ENCODE results near the gene ZNF26.
A peak's percentile ranks its signal among the peaks of the same experiment; 100 is the strongest.

The ZNF26 gene

DNA sequence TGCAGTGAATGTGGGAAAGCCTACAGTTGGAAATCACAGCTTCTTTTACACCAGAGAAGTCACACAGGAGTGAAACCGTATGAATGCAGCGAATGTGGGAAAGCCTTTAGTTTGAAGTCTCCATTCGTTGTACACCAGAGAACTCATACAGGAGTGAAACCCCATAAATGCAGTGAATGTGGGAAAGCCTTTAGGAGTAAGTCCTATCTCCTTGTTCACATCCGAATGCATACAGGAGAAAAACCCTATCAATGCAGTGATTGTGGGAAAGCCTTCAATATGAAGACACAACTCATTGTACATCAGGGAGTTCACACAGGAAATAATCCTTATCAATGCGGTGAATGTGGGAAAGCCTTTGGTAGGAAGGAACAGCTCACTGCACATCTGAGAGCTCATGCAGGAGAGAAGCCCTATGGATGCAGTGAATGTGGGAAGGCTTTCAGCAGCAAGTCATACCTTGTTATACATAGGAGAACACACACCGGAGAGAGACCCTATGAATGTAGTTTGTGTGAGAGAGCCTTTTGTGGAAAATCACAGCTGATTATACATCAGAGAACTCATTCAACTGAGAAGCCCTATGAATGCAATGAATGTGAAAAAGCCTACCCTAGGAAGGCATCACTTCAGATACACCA lies 24.6 kb downstream of the ZNF26 start (continued):
- TF ChIP-seq, protein P1, sequence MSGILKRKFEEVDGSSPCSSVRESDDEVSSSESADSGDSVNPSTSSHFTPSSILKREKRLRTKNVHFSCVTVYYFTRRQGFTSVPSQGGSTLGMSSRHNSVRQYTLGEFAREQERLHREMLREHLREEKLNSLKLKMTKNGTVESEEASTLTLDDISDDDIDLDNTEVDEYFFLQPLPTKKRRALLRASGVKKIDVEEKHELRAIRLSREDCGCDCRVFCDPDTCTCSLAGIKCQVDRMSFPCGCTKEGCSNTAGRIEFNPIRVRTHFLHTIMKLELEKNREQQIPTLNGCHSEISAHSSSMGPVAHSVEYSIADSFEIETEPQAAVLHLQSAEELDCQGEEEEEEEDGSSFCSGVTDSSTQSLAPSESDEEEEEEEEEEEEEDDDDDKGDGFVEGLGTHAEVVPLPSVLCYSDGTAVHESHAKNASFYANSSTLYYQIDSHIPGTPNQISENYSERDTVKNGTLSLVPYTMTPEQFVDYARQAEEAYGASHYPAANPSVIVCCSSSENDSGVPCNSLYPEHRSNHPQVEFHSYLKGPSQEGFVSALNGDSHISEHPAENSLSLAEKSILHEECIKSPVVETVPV (CRISPR knock-in tag; IDR thresholded peaks at IDR 0.05) = no peak
- no peak for TF ChIP-seq SNAI2 (CRISPR knock-in tag; IDR thresholded peaks at IDR 0.05)
- TF ChIP-seq ZFP30 (CRISPR knock-in tag; IDR thresholded peaks at IDR 0.05) = no peak
- TF ChIP-seq ARNTL (CRISPR knock-in tag; IDR thresholded peaks at IDR 0.05; ENCODE audit: borderline replicate concordance, low read depth) = no peak
- no peak for TF ChIP-seq CSDC2 (CRISPR knock-in tag; IDR thresholded peaks at IDR 0.05)
- TF ChIP-seq ZFP3 (CRISPR knock-in tag; IDR thresholded peaks at IDR 0.05) = no peak
- TF ChIP-seq ESRRG (CRISPR knock-in tag; IDR thresholded peaks at IDR 0.05) = no peak

DNA sequence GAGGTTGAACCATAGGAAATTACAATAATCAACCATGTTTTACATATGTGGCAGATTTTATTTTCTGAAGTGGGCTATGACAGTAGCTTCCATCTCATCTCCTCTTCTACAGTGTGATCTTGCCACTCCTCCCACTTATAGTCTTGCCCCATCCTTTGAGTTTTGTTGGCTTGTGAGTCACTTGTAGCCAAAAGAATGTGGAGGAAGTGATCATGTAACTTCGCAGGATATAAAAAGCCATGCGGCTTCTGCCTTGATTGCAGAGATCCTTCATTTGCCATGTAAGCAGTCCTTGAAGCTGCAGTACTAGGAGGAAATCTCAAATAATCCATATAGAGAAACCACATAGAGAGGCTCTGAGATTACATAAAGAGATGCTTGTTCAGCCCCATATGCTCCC lies 37.4 kb downstream of the ZNF26 start:
- ATAC-seq = no peak
- no peak for TF ChIP-seq ESRRG (CRISPR knock-in tag; IDR thresholded peaks at IDR 0.05)
- TF ChIP-seq, protein P2, sequence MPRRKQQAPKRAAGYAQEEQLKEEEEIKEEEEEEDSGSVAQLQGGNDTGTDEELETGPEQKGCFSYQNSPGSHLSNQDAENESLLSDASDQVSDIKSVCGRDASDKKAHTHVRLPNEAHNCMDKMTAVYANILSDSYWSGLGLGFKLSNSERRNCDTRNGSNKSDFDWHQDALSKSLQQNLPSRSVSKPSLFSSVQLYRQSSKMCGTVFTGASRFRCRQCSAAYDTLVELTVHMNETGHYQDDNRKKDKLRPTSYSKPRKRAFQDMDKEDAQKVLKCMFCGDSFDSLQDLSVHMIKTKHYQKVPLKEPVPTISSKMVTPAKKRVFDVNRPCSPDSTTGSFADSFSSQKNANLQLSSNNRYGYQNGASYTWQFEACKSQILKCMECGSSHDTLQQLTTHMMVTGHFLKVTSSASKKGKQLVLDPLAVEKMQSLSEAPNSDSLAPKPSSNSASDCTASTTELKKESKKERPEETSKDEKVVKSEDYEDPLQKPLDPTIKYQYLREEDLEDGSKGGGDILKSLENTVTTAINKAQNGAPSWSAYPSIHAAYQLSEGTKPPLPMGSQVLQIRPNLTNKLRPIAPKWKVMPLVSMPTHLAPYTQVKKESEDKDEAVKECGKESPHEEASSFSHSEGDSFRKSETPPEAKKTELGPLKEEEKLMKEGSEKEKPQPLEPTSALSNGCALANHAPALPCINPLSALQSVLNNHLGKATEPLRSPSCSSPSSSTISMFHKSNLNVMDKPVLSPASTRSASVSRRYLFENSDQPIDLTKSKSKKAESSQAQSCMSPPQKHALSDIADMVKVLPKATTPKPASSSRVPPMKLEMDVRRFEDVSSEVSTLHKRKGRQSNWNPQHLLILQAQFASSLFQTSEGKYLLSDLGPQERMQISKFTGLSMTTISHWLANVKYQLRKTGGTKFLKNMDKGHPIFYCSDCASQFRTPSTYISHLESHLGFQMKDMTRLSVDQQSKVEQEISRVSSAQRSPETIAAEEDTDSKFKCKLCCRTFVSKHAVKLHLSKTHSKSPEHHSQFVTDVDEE (CRISPR knock-in tag; IDR thresholded peaks at IDR 0.05) = no peak
- TF ChIP-seq ZFP30 (CRISPR knock-in tag; IDR thresholded peaks at IDR 0.05) = no peak
- TF ChIP-seq, protein P3, sequence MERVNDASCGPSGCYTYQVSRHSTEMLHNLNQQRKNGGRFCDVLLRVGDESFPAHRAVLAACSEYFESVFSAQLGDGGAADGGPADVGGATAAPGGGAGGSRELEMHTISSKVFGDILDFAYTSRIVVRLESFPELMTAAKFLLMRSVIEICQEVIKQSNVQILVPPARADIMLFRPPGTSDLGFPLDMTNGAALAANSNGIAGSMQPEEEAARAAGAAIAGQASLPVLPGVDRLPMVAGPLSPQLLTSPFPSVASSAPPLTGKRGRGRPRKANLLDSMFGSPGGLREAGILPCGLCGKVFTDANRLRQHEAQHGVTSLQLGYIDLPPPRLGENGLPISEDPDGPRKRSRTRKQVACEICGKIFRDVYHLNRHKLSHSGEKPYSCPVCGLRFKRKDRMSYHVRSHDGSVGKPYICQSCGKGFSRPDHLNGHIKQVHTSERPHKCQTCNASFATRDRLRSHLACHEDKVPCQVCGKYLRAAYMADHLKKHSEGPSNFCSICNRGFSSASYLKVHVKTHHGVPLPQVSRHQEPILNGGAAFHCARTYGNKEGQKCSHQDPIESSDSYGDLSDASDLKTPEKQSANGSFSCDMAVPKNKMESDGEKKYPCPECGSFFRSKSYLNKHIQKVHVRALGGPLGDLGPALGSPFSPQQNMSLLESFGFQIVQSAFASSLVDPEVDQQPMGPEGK (CRISPR knock-in tag; IDR thresholded peaks at IDR 0.05; ENCODE audit: borderline replicate concordance) = no peak
- no peak for TF ChIP-seq ARNTL (CRISPR knock-in tag; IDR thresholded peaks at IDR 0.05; ENCODE audit: borderline replicate concordance, low read depth)
- no peak for TF ChIP-seq PPARA (CRISPR knock-in tag; IDR thresholded peaks at IDR 0.05; ENCODE audit: borderline replicate concordance)
- TF ChIP-seq OSR1 (CRISPR knock-in tag; IDR thresholded peaks at IDR 0.05) = no peak

DNA sequence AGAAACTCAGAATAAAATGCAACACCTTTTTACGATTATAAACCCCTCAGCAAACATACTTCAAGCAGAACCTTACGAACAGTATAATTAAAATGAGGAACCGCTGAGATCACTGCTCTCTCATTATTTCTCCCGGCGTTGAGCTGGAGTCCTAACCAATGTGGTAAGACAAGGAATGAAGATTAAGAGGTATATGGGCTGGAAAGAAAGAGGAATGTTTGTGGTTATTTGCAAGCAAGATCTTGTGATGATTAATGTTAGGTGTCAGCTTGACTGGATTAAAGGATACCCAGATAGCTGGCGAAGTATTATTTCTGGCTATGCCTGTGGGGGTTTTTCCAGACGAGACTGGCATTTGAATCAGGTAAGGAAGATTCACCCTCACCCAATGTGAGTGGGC lies 40.8 kb downstream of the ZNF26 start:
- no peak for ATAC-seq
- TF ChIP-seq ZFP30 (CRISPR knock-in tag; IDR thresholded peaks at IDR 0.05) (no peak), TOX (CRISPR knock-in tag; IDR thresholded peaks at IDR 0.05; ENCODE audit: borderline replicate concordance) (no peak), ZNF565 (CRISPR knock-in tag; conservative IDR thresholded peaks at IDR 0.05; ENCODE audit: low read depth) (no peak), TCF4 (CRISPR knock-in tag; IDR thresholded peaks at IDR 0.05; ENCODE audit: borderline replicate concordance) (no peak), ZNF8 (CRISPR knock-in tag; IDR thresholded peaks at IDR 0.05) (no peak), CSDC2 (CRISPR knock-in tag; IDR thresholded peaks at IDR 0.05) (no peak)
- TF ChIP-seq, protein P1 (CRISPR knock-in tag; IDR thresholded peaks at IDR 0.05) = no peak
- TF ChIP-seq, protein P4, sequence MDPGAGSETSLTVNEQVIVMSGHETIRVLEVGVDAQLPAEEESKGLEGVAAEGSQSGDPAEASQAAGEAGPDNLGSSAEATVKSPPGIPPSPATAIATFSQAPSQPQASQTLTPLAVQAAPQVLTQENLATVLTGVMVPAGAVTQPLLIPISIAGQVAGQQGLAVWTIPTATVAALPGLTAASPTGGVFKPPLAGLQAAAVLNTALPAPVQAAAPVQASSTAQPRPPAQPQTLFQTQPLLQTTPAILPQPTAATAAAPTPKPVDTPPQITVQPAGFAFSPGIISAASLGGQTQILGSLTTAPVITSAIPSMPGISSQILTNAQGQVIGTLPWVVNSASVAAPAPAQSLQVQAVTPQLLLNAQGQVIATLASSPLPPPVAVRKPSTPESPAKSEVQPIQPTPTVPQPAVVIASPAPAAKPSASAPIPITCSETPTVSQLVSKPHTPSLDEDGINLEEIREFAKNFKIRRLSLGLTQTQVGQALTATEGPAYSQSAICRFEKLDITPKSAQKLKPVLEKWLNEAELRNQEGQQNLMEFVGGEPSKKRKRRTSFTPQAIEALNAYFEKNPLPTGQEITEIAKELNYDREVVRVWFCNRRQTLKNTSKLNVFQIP (CRISPR knock-in tag; IDR thresholded peaks at IDR 0.05; ENCODE audit: borderline replicate concordance, low read depth) = no peak

DNA sequence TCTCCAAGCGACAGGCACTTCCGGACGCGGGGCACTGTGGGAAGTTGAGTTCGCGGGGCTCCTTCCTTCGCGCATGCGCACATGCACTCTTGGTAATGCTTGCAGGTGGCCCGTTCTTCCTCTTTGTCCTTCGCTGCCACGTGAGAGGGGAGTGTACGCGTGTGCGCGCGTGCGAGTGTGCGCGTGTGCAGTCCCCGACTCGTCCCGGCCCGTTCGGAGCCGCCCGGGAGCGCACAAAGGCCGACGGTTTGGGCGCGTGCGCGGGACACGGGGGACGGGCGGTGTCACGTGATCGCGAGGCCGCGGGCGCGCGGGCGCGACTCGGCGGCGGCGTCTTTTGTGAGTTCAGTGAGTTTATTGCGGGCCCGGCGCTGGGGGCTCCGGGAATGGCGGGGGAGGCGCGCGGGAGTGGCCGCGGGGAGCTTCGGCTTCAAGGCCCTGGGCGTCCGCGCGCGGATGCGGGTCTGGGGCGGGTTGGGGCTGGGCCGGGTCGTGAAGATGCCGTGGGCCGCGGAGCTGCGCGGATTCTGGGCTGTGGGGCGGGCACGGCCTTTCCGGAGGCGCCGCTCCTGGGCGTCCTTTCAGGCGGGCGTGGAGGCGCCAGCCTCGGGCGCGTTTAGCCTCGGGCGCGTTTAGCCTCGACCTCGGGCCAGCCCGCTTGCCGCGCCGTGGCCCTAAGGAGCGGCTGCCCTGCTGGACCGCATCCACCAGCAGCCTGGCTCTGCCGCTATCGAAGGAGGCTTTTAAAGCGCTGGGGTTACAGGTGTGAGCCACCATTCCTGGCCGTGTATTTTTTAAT lies 51.2 kb downstream of the ZNF26 start, which contains the start of gene ZNF84:
Gene ZNF84 (plus strand): TSS at position 303 of the 799 bp plus-strand sequence. CDS start 3,959 bp downstream, outside the sequence.
- ATAC-seq = peak; percentile 96
- TF ChIP-seq ZNF8 (CRISPR knock-in tag; IDR thresholded peaks at IDR 0.05) (no peak), ARNTL (CRISPR knock-in tag; IDR thresholded peaks at IDR 0.05; ENCODE audit: borderline replicate concordance, low read depth) (no peak), PPARA (CRISPR knock-in tag; IDR thresholded peaks at IDR 0.05; ENCODE audit: borderline replicate concordance) (no peak), SNAI2 (CRISPR knock-in tag; IDR thresholded peaks at IDR 0.05) (no peak), ZNF70 (CRISPR knock-in tag; IDR thresholded peaks at IDR 0.05) (0 out of 2 replicates have a peak, but pooled peaks have one; percentile 15), OSR1 (CRISPR knock-in tag; IDR thresholded peaks at IDR 0.05) (no peak), ESRRG (CRISPR knock-in tag; IDR thresholded peaks at IDR 0.05) (no peak), ZFP30 (CRISPR knock-in tag; IDR thresholded peaks at IDR 0.05) (no peak), ZFP3 (CRISPR knock-in tag; IDR thresholded peaks at IDR 0.05) (no peak)
- TF ChIP-seq, protein P4 (CRISPR knock-in tag; IDR thresholded peaks at IDR 0.05; ENCODE audit: borderline replicate concordance, low read depth) = no peak
- TF ChIP-seq, protein P2 (CRISPR knock-in tag; IDR thresholded peaks at IDR 0.05) = 0 out of 2 replicates have a peak, but pooled peaks have one; percentile 24

Data from SK-N-SH treated with all-trans-retinoic acid at 6 μM for 48 hours (cell line).